ENCODE measurements around the gene GRB10.

- TF ChIP-seq TAF1 (IDR thresholded peaks at IDR 0.05; ENCODE audit: borderline replicate concordance, low read depth, low read length) (no peak), POLR2AphosphoS5 (IDR thresholded peaks at IDR 0.05; ENCODE audit: low read depth, low read length) (no peak)
Measured at GRCh38 chr7:50812094-50812493, 29.4 kb upstream of the GRB10 start.

Measured in GM12892 (cell line).